ENCODE data around the gene HOPX.

Gene HOPX

GRCh38 chr4:56633486-56633885 lies 47.6 kb downstream of the HOPX start:
- DNase-seq (ENCODE audit: low spot score), result no peak
- TF ChIP-seq CTCF (IDR thresholded peaks at IDR 0.05; ENCODE audit: extremely low read depth, missing control alignments), result no peak

GRCh38 chr4:56630876-56631666 lies 50.0 kb downstream of the HOPX start:
- DNase-seq (ENCODE audit: low spot score), result no peak

GRCh38 chr4:56628592-56628991 lies 52.5 kb downstream of the HOPX start:
- no peak for TF ChIP-seq CTCF (IDR thresholded peaks at IDR 0.05; ENCODE audit: extremely low read depth, missing control alignments)
- DNase-seq (ENCODE audit: low spot score), result no peak

More at GRCh38 chr4:56630876-56631666, 50.0 kb downstream of the HOPX start:
- no peak for TF ChIP-seq CTCF (IDR thresholded peaks at IDR 0.05; ENCODE audit: extremely low read depth, missing control alignments)

GRCh38 chr4:56627985-56628384 lies 53.1 kb downstream of the HOPX start:
- TF ChIP-seq CTCF (IDR thresholded peaks at IDR 0.05; ENCODE audit: extremely low read depth, missing control alignments), result no peak

GRCh38 chr4:56627375-56627774 lies 53.7 kb downstream of the HOPX start:
- TF ChIP-seq CTCF (IDR thresholded peaks at IDR 0.05; ENCODE audit: extremely low read depth, missing control alignments), result no peak
- no peak for DNase-seq (ENCODE audit: low spot score)

More at GRCh38 chr4:56627985-56628384, 53.1 kb downstream of the HOPX start:
- no peak for DNase-seq (ENCODE audit: low spot score)

GRCh38 chr4:56626963-56627362 lies 54.1 kb downstream of the HOPX start:
- no peak for TF ChIP-seq CTCF (IDR thresholded peaks at IDR 0.05; ENCODE audit: extremely low read depth, missing control alignments)
- no peak for DNase-seq (ENCODE audit: low spot score)

- no peak for TF ChIP-seq CTCF (IDR thresholded peaks at IDR 0.05; ENCODE audit: extremely low read depth, missing control alignments)
- no peak for DNase-seq (ENCODE audit: low spot score)
These were observed 54.7 kb downstream of the HOPX start for GRCh38 chr4:56626420-56626819.

All from GM20000 (cell line).